Ectodermal cell (in vitro differentiated cells): Measurements from ENCODE around the gene ARRDC3. TPM values are rescaled to one million over a fixed set of nuclear protein-coding genes. Genes with fewer than 3 reads are reported as not detected.

Source experiments
- H3K27ac ChIP-seq: 2 replicates; pipeline ENCODE4 v1.7.0; 2013; ENCODE audit warnings: mild to moderate bottlenecking, low read depth, low read length; ENCODE audit not compliant: insufficient read depth, poor library complexity, severe bottlenecking
- H3K27me3 ChIP-seq: 2 replicates; pipeline ENCODE4 v1.7.0; 2013; ENCODE audit warnings: mild to moderate bottlenecking, low read length; ENCODE audit not compliant: insufficient read depth, control insufficient read depth, poor library complexity, severe bottlenecking
- H3K36me3 ChIP-seq: one replicate; pipeline ENCODE4 v1.7.0; 2013; ENCODE audit warnings: low read length; ENCODE audit not compliant: control insufficient read depth, insufficient read depth
- H3K4me1 ChIP-seq: one replicate; pipeline ENCODE4 v1.7.0; 2013; ENCODE audit warnings: low read length; ENCODE audit not compliant: control insufficient read depth, insufficient read depth
- H3K4me3 ChIP-seq: 2 replicates; pipeline ENCODE4 v1.7.0; 2013; ENCODE audit warnings: low read depth, low read length, control low read depth; ENCODE audit not compliant: insufficient read depth
- H3K9me3 ChIP-seq: 2 replicates; pipeline ENCODE4 v1.7.0; 2013; ENCODE audit warnings: mild to moderate bottlenecking, low read length, moderate library complexity; ENCODE audit not compliant: control insufficient read depth
- WGBS, 2 experiments: methylation state at CpG; one replicate each; pipeline ENCODE4 v1.1.7; 2013; ENCODE audit warnings: missing lambda C conversion rate in 2 of 2; 5-methylcytosine and 5-hydroxymethylcytosine counted together
- polyA plus RNA-seq, 4 experiments: library from polyadenylated mRNA; stranded (reverse); fragments of 50-300 nt; gene quantifications; one replicate each; pipeline ENCODE4 v1.2.3, GENCODE V29; 2013

The ARRDC3 gene, protein sequence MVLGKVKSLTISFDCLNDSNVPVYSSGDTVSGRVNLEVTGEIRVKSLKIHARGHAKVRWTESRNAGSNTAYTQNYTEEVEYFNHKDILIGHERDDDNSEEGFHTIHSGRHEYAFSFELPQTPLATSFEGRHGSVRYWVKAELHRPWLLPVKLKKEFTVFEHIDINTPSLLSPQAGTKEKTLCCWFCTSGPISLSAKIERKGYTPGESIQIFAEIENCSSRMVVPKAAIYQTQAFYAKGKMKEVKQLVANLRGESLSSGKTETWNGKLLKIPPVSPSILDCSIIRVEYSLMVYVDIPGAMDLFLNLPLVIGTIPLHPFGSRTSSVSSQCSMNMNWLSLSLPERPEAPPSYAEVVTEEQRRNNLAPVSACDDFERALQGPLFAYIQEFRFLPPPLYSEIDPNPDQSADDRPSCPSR
- polyA plus RNA-seq (2013, experiment 1 of 4), result 80.2 TPM
- 58.1 TPM for polyA plus RNA-seq (2013, experiment 2 of 4)
- polyA plus RNA-seq (2013, experiment 3 of 4), result 49.8 TPM
- polyA plus RNA-seq (2013, experiment 4 of 4), result 39.2 TPM

GRCh38 chr5:91383027-91383955 lies at the start of gene ARRDC3:
Gene ARRDC3, minus strand, starts transcription at chr5:91383317. Its CDS starts 225 bp downstream, at chr5:91383092.
- no peaks in the 10 kb centered on the region for H3K27me3 ChIP-seq
- WGBS, 2 experiments, result 0% methylated on average over 49 of the region's 49 CpGs

GRCh38 chr5:91430949-91431348 lies 47.8 kb upstream of the ARRDC3 start:
- H3K27ac ChIP-seq, result no peak overlapping the region
- no peaks in the 10 kb centered on the region for H3K9me3 ChIP-seq
- no peaks in the 10 kb centered on the region for H3K36me3 ChIP-seq
- H3K4me3 ChIP-seq, result no peak overlapping the region
- H3K27me3 ChIP-seq, result no peaks in the 10 kb centered on the region
- H3K4me1 ChIP-seq, result no peaks in the 10 kb centered on the region

More at GRCh38 chr5:91383027-91383955, at the start of gene ARRDC3:
- Histone ChIP-seq H3K4me3 (peak within 1 kb of the TSS; percentile 79), H3K27ac (peak within 1 kb of the TSS; percentile 100), H3K36me3 (no peaks in the 10 kb centered on the region), H3K4me1 (peaks cover 4% of the 10 kb centered on the region), H3K9me3 (no peaks in the 10 kb centered on the region)

DNA sequence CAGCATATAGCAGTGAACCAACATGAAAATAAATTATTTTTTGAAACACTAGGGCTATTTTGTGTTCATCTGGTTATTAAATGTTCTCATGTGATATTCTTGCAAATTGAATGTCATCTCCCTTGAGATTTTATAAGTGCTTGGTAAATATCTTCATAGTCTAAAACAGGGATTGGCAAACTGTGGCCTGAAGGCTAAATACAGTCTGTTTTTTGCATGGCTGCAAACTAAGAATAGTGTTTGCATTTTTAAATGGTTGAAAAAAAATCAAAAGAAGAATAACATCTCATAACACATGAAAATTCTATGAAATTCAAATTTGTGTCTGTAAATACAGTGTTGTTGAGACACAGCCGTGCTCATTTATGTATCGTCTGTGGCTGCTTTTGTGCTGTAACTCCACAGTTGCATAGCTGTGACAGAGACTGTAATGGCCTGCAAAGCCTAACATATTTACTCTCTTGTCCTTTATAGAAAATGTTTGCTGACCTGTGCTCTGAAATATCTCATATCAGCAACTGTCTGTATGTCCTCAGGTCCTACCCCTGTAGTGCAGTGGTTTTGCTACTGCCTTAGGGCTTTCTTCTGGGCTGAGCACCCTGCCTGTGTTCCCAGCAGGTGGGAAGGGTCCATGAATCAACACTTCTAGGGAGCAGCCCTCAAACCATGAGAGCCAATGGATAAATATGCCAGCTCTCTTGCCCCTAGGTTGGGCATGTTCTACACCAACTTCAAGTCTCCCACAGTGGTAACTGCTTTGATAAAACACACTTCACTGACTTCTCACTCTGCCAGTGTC lies 41.7 kb upstream of the ARRDC3 start:
- 77 to 95% methylated on average over 2 of the region's 2 CpGs for WGBS, 2 experiments
- no peak overlapping the region for H3K27ac ChIP-seq
- no peaks in the 10 kb centered on the region for H3K36me3 ChIP-seq
- no peaks in the 10 kb centered on the region for H3K27me3 ChIP-seq
- H3K4me3 ChIP-seq, result no peak overlapping the region
- no peaks in the 10 kb centered on the region for H3K9me3 ChIP-seq
- H3K4me1 ChIP-seq, result peaks cover 6% of the 10 kb centered on the region

DNA sequence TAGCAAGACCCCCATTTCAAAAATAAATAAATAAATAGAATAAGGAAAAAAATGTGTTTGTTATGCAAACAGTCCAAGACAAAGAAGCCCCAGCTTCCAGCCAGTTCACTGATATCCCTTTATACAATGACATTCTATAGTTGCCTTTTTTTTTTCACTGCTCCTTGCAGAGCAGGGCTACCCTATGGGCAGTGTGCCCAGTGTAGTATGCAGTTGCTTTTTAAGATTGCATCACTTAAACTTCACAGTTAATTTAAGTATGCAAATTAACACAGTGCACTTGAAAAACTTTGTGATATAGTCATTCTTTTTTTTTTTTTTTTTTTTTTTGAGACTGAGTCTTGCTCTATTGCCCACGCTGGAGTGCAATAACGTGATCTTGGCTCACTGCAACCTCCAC lies 40.8 kb upstream of the ARRDC3 start:
- no peaks in the 10 kb centered on the region for H3K27me3 ChIP-seq
- H3K4me3 ChIP-seq, result no peak overlapping the region
- H3K9me3 ChIP-seq, result no peaks in the 10 kb centered on the region
- H3K4me1 ChIP-seq, result peaks cover 6% of the 10 kb centered on the region
- no peaks in the 10 kb centered on the region for H3K36me3 ChIP-seq
- H3K27ac ChIP-seq, result no peak overlapping the region
- 87 to 94% methylated on average over 2 of the region's 2 CpGs for WGBS, 2 experiments

DNA sequence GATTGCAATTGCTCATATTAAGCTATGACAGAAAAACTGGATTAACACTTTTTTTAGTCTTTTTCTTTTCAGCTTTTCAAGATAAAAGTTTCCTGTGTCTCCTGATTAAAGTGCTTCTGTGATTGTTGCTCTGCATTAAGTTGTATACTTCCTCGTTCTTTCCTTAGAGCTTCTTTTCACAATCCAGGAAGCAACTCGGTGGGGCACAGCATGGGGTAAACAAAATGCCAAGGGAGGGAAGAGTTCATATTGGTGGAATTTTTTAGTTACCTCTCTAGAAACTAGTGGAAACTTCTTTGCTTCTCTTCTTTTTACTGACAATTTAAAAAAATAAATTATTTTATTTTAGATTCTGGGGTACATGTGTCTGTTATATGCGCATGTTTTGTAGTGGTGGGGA lies 37.8 kb upstream of the ARRDC3 start:
- H3K4me3 ChIP-seq, result no peak overlapping the region
- peaks cover 6% of the 10 kb centered on the region for H3K4me1 ChIP-seq
- 46% methylated on average over 3 of the region's 3 CpGs; no CpG with 5 or more reads in 1 of the 2 experiments for WGBS, 2 experiments
- H3K27ac ChIP-seq, result no peak overlapping the region
- no peaks in the 10 kb centered on the region for H3K9me3 ChIP-seq
- H3K27me3 ChIP-seq, result no peaks in the 10 kb centered on the region
- H3K36me3 ChIP-seq, result no peaks in the 10 kb centered on the region

GRCh38 chr5:91419571-91420537 lies 36.7 kb upstream of the ARRDC3 start:
- no peak overlapping the region for H3K4me3 ChIP-seq
- no peaks in the 10 kb centered on the region for H3K36me3 ChIP-seq
- no peak overlapping the region for H3K27ac ChIP-seq
- WGBS, 2 experiments, result 61 to 65% methylated on average over 5 to 8 of the region's 9 CpGs
- H3K4me1 ChIP-seq, result peaks cover 1% of the 10 kb centered on the region
- H3K9me3 ChIP-seq, result no peaks in the 10 kb centered on the region
- H3K27me3 ChIP-seq, result no peaks in the 10 kb centered on the region

DNA sequence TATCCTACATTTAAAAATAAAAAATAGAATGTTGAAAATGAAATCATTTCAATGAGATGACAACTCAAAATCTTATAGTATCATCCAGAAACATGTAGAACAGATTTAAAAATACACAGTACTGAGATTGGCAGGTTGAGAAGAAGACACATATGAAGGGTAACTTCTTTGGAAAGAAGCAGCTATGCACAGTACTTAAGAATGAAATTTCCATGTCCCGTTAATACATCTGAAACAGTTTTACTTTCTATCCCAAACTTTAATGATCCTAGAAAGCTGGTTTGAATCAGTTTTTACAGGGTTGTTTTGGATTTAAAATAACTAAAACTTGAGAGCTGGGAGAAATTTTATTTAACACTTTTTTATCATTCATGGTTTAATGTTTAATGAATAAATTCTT lies 36.0 kb upstream of the ARRDC3 start:
- Histone ChIP-seq H3K9me3 (no peaks in the 10 kb centered on the region), H3K27me3 (no peaks in the 10 kb centered on the region), H3K27ac (no peak overlapping the region), H3K4me1 (no peaks in the 10 kb centered on the region), H3K36me3 (no peaks in the 10 kb centered on the region), H3K4me3 (no peak overlapping the region)
- WGBS, 2 experiments, result 100% methylated on average over 1 of the region's 1 CpG; no CpG with 5 or more reads in 1 of the 2 experiments

- no peaks in the 10 kb centered on the region for H3K4me1 ChIP-seq
- H3K9me3 ChIP-seq, result no peaks in the 10 kb centered on the region
- H3K27ac ChIP-seq, result no peak overlapping the region
- H3K36me3 ChIP-seq, result no peaks in the 10 kb centered on the region
- no peak overlapping the region for H3K4me3 ChIP-seq
- no peaks in the 10 kb centered on the region for H3K27me3 ChIP-seq
These were observed 35.0 kb upstream of the ARRDC3 start for GRCh38 chr5:91418158-91418557.

DNA sequence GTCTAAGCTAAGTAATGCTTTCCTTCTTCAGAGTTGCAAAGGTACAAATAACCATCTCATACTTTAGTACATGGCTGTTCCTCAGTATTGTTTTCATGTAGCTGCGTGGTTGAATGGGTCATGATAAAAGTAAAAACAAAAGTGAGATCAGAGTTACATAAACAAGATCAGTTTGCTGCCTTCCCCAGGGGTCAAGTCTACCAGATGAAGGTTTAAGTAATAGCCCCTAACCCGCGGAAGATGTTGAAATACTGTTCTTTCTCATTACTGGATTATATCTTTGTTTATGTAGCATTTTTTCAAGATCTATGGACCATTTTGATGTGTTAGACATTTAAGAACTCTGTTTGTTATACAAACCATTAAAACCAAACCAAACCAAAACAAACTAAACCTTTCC lies 34.1 kb upstream of the ARRDC3 start:
- Histone ChIP-seq H3K4me3 (no peak overlapping the region), H3K27me3 (no peaks in the 10 kb centered on the region), H3K9me3 (no peaks in the 10 kb centered on the region), H3K4me1 (no peaks in the 10 kb centered on the region), H3K36me3 (no peaks in the 10 kb centered on the region), H3K27ac (no peak overlapping the region)
- WGBS, 2 experiments, result 92 to 93% methylated on average over 3 of the region's 3 CpGs
